Right ventricle myocardium inferior (tissue), 1 donor: ENCODE results near the gene FIBP. TPM values are rescaled to one million over a fixed set of nuclear protein-coding genes. Genes with fewer than 3 reads are reported as not detected.
"Not testable (repeated sequence)": the region's sequence is repeated elsewhere in the genome, so short reads cannot be mapped to it uniquely, and the experiment has no call there.

ENCODE experiments used
- ATAC-seq: fragments of 200-7000 bp; cut with Tn5 transposase; one replicate; pipeline ENCODE4 v1.9.1; 2020; ENCODE audit warnings: mild to moderate bottlenecking, moderate library complexity
- DNase-seq: peaks from one replicate; pipeline ENCODE4 v3.0.0; 2021; ENCODE audit errors: missing footprints
- intact Hi-C: fragments of 100-400 bp; cut with DNase I; formaldehyde crosslinking; loops from one replicate; pipeline ENCODE4 v1.11.0; 2022
- total RNA-seq: library from RNA; stranded (reverse); fragmentation: NEBNext Ultra II Directional; extraction: Animal tissue kit (Norgen Biotek cat#: 25700); gene quantifications from one replicate; pipeline ENCODE4 v1.2.1, GENCODE V29; 2021
- donor health status: DM: no; HTN: yes; CAD: no; lungs with severe emphysema.

The FIBP gene
- total RNA-seq, 1 donor from 2014 or later = 44.7 TPM

DNA sequence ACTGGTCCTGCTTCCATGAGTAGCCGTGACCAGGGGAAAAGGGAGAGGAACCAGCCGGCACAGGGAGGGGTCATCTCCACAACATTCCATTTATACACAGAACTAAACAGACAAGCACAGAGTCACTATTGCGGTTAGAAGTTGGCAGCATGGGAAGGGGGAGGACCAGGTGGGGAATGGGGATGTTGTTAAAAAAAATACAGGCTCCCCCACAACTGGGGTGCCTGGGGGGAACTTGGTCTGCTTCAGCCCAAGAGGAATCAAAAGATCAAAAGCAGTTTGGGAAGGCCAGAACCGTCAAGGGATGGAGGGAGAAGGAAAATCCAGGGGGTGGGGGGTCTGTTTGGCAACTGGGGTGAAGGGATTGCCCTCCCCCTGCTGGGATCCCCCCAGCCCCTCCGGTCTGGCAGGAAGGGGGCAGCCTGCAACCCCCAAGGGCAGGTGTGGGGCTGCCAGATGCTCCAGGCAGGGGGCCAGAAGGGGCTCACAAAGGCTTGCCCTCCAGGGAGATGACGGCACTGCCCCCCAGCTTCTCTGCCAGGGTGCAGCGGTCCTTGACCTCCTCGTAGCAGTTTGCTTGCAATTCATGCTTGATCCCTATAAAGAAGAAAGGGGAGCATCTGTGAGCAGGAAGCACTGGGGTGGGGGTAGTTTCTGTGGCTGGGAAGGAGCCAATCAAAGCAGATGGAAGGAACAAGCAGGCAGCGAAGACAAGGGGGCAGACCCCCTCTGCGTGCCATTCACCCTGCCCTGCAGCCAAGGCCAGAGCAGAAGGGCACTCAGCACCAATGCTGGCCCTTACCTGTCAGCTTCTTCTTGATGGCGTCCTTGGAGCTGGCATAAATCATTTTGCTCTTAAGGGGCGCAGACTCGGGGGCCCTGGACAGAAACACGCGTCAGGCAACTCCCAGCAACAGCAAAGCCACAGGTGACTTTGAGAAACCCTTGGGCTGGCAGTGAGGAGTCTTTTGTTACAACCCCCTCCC lies 33.1 kb downstream of the FIBP start:
- no peak for ATAC-seq
- peak; percentile 58 for DNase-seq
- intact Hi-C loops = loop anchor here (5.0 to 10.0 kb wide), 2 partner anchors 110 to 203 kb away; partner anchors contain the start of gene SART1

DNA sequence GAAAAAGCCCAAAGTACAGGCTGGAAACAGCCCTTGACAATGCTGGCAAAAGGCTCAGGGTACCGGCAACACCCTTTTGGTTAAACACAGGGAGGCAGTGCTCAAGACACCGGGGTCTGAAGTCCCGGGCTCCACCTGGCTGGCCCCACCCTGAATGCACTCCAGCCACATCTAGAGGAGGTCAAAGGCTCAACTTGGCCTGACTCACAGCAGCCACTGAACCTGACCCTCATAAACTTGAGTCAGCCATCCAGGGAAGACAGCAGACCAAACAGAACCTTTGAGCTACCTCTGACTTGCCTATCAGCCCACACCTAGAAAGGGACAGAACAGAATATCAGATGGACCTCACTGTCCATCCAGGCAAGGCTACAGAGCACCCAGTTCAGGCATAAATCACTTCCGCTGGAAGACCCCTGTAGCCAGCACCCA lies 34.1 kb downstream of the FIBP start:
- intact Hi-C loops = loop anchor here (10.0 kb wide), 1 partner anchor 111 kb away; the partner anchor contains the start of gene SART1
- ATAC-seq = no peak
- DNase-seq = peak; percentile 25

DNA sequence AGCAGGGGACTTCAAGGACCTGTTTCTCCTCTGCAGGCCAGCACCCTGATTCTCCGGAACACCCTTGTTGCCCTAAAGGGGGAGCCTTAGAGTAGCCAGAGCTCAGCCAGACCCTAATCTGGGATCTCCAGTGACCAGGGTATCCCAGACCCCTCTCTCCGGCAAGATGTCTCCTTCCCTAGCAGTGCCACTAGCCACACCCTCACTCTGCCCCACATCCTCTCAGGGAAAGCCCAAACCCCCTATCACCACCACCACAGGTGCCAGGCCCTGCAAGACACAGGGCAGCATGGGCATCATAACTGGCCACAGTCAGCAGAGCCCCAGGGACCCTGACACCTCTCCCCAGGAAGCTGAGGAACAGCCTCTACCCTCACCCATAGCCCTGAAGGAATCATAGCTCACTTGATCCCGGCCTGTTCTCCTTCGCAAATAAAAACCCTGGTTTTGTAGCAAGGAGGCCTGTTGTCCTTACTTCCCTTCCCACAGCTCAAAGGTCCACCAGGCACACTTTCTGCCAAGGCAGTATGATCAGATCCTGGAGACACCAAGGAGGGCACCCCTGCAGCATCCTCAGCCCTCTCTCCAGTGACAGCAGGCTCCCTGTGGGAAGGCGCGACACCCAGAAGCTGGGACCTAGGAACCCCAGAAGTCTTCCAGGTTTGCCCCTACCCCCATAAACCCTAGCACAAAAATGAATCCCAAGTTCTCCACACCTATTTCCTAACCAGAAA lies 34.9 kb downstream of the FIBP start:
- intact Hi-C loops = loop anchor here (10.0 kb wide), 1 partner anchor 111 kb away; the partner anchor contains the start of gene SART1
- ATAC-seq = no peak
- DNase-seq = peak; percentile 39

DNA sequence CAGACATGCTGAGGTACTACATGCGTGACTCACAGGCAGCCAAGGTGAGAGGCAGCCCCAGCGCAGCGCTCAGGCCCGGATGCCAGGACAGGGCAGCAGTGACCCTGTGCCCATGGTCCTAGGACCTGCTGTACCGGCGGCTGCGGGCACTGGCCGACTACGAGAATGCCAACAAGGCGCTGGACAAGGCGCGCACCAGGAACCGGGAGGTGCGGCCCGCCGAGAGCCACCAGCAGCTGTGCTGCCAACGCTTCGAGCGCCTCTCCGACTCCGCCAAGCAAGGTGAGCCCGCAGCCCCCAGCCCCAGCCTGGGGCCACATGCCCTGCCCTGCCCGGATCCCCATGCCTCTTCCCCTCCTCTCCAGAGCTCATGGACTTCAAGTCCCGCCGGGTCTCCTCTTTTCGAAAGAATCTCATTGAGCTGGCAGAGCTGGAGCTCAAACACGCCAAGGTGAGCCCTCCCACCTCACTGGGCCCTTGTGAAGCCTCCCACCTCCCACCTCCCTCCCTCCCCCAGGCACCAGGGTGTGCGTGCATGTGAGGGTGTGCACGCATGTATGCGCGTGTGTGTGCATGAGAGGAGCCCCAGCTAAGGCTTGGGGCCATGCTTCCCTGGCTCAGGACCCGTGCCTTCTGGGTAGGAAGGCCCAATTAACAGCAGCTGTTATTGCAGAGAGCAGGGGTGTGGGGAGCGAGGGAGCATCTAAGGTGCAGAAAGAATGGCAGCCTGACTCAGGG lies 35.6 kb downstream of the FIBP start:
- DNase-seq (peak; percentile 70), ATAC-seq (no peak)
- intact Hi-C loops = loop anchor here (10.0 kb wide), 1 partner anchor 112 kb away; the partner anchor contains the start of gene SART1

DNA sequence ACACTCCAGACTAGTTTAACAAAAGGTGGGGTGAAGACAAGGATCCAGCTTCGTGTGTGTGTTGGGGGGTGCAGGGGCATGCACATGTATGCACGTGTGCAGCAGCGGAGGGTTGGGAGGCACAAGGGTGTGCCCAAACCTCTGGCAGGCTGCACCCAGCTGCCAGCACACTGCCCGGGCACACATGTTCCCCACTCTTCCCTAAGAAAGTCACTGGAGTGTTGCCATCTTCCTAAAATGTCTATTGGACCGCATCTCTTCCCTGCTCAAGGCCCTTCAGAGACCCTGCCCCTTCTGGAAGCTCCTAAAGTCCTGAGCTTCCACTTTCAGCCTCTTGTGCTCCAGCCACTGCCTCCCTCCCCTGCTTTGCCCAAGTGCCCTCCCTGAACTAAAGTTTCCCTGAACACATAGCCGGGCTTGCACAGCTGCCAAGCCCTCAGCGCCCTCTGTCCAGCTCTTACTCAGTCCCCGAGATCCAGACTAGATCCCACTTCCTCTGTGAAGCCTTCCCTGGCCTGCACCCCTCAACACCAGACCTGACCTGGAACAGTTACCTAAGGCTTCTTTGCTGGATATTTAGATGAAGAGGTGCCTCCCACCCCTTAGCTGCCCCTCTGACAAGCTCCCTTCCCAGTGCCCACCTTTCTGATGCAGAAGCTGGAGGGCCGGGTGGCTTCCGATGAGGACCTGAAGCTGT lies 36.3 kb downstream of the FIBP start:
- no peak for DNase-seq
- no peak for ATAC-seq
- intact Hi-C loops = loop anchor here (10.0 kb wide), 1 partner anchor 113 kb away; the partner anchor contains the start of gene SART1

DNA sequence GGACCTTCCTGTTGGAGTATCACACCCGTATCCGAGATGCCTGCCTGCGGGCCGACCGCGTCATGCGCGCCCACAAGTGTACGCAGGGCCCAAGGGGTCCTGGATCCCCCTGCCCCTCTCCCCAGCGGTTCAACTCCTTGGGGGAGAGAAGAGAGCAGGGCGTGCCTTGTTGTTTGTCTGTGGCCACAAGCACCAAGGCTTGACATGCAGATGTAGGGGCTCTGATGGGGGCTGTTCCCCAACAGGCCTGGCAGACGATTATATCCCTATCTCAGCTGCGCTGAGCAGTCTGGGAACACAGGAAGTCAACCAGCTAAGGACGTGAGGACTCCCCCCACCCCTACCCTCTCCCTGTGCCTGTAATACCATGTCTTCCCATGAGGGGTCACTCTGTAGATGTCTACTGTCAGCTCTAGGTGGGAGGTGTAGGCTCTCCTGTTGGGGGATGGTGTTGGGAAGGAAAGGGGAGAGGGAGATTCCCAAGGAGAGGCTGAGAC lies 37.1 kb downstream of the FIBP start:
- ATAC-seq = no peak
- intact Hi-C loops = loop anchor here (10.0 kb wide), 1 partner anchor 114 kb away; the partner anchor contains the start of gene SART1
- DNase-seq = peak; percentile 58

DNA sequence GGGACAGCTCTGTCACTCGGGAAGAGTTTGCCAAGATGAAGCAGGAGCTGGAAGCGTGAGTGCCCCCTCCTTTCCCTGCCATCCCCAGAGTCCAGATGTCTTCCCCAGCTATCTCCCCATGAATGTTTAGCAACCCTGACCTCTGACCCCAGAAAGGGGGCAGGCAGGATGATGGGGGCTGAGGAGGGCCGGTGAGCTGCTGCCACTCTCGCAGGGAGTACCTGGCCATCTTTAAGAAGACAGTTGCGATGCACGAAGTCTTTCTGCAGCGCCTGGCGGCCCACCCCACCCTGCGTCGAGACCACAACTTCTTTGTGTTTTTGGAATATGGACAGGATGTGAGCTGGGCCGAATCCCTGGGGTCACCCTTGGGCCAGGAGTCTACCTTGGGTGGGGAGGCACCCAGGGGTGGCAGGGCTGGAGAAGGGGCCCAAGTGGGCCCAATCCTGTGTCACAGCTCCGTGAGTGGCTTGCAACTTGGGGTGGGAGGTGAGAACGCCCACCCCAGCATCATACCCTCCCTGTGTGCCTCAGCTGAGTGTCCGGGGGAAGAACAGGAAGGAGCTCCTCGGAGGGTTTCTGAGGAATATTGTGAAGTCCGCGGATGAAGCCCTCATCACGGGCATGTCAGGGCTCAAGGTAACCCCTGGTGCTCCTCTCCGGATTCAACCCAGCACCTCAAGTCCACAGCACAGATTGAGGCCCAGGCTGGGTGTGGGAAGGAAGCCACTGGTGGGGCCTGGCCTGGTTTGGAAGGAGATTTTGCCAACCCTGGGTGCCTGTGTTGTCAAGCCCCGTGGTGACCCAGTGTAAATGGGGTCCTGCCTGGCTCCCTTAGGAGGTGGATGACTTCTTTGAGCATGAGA lies 37.8 kb downstream of the FIBP start:
- DNase-seq = peak; percentile 57
- intact Hi-C loops = loop anchor here (10.0 kb wide), 1 partner anchor 114 kb away; the partner anchor contains the start of gene SART1
- no peak for ATAC-seq

DNA sequence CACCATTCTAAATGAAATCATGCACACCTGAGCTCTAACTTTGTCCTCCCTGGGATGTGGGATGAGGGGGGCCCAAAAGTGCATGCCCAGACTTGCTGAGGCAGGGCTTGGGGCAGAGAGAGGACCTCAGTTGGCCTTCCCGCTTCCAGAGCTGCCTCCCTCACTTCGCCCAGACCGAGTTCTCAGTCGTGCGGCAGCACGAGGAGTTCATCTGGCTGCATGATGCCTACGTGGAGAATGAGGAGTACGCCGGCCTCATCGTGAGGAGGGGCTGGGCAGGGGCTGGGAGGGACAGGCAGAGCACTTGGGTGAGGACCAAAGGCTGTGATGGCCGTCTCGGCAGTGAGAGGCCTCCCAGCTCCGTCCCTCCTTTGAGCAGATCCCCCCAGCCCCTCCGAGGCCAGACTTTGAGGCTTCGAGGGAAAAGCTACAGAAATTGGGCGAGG lies 38.5 kb downstream of the FIBP start:
- DNase-seq (peak; percentile 68), ATAC-seq (no peak)
- intact Hi-C loops = loop anchor here (10.0 kb wide), 1 partner anchor 115 kb away; the partner anchor contains the start of gene SART1

DNA sequence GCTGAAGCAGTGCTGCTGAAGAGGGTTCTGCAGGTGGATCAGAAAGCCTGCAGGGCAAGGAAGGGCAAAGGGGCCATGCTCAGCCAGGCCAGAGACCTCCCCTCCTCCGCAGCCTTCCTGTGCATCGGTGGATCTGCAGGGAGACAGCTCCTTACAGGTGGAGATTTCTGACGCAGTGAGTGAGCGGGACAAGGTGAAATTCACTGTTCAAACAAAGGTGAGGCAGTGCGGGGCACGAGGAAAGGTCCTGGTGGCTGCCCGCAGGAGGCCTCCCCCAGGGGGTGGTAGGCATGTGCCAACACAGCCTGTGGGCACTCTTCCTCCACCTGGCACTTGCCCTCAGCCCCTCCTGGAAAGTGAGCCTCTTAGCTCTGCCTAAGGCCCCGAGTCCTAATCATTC lies 38.9 kb downstream of the FIBP start:
- ATAC-seq (no peak), DNase-seq (peak; percentile 58)
- intact Hi-C loops = no loop called here

DNA sequence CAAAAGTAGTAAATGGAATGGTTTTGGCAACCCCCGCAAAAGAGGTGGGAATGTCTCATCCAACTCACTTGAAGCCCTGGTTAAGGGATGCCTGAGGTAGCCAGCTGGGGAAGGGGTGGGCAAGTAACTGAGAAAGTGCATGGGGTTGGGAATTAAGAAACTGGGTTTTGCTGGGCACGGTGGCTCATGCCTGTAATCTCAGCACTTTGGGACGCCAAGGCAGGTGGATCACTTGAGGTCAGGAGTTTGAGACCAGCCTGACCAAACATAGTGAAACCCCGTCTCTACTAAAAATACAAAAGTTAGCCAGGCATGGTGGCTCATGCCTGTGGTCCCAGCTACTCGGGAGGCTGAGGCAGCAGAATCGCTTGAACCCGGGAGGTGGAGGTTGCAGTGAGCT lies 39.6 kb downstream of the FIBP start:
- intact Hi-C loops, ATAC-seq, DNase-seq: not testable (repeated sequence)

DNA sequence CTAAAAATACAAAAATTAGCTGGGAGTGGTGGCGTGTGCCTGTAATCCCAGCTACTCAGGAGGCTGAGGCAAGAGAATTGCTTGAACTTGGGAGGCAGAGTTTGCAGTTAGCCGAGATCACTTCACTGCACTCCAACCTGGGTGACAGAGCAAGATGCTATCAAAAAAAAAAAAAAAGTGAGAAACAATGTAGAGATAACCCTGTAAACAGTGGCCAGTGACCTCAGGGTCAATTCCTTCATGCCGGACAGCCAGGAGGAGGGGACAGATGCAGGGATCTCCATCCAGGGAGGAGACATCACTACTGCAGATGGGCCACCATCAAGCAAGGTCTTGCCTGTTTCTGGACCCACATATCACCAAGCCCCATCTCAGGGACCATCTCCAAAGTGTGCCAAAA lies 40.5 kb downstream of the FIBP start:
- ATAC-seq (no peak), DNase-seq (no peak)

DNA sequence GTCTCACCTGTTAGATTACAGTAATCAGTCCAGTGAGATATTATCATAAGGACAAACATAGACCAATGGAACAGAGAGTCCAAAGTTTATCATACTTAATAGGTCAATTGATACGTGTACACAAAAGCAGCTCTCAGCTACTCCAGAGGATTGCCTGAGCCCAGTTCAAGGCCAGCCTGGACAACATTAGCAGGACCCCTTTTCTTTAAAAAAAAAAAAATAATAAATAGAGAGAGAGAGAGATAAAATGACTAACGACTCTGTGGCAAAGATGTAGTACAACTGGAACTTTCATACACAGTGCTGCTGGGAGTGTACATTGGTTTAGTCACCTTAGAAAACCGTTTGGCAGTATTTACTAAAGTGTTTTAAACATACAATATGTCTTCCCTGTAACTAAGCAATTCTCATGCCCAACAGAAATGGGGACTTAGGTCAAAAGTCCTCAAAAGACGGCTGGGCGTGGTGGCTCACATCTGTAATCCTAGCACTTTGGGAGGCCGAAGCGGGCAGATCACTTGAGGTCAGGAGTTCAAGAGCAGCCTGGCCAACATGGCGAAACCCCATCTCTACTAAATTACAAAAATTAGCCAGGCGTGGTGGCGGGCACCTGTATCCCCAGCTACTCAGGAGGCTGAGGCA lies 43.9 kb downstream of the FIBP start:
- ATAC-seq = no peak
- intact Hi-C loops = no loop called here

More for the DNA sequence above, 40.5 kb downstream of the FIBP start:
- intact Hi-C loops = no loop called here

DNA sequence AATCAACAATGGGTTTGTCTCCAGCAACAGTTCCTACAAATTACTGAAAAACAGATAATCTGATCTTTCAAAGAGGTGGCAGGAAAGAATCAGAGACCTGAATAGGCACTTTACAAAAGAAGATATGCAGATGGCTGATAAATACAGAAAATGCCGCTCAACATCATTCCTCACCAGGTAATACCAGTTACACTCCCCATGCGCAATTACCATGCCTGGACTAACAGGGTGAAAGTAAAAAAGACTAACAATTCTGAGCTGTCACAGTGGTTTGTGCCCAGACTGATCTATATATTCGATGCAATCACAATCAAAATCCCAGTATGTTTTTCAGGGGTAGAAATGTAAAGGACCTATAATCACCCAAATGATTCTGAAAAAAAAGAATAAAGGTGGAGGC lies 44.5 kb downstream of the FIBP start:
- intact Hi-C loops = no loop called here
- ATAC-seq = no peak
- no peak for DNase-seq

More for the DNA sequence above, 43.9 kb downstream of the FIBP start:
- DNase-seq = no peak

DNA sequence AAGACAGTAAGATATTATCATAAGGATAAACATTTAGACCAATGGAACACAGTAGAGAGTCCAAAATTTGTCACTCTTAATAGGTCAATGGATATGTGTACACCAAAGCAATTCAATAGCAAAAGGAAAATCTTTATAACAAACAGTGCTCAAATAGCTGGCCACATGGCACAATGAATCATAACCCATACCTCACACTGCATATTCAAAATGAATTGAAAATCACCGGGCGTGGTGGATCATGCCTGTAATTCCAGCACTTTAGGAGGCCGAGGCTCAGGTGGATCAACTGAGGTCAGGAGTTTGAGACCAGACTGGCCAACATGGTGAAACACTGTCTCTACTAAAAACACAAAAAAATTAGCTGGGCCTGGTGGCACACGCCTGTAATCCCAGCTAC lies 46.1 kb downstream of the FIBP start:
- ATAC-seq (no peak), DNase-seq (no peak)
- intact Hi-C loops = no loop called here

DNA sequence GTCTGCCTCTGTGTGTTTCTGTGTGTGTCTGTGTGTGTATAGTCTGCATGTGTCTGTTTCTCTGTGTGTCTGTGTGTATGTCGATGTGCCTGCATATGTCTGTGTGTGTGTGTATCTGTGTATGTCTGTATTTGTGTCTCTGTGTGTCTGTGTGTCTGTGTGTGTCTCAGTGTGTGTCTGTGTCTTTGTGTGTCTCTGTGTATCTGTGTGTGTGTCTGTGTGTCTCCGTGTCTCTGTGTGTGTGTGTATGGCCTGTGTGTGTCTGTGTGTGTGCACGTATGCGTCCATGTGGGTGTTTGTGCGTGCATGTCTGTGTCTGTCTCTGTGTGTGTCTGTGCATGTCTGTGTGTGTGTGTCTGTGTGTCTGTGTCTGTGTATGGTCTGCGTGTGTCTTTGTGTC lies 54.1 kb downstream of the FIBP start:
- ATAC-seq (no peak), DNase-seq (no peak)

More for the DNA sequence above, 54.1 kb downstream of the FIBP start:
- intact Hi-C loops = no loop called here
